ENCODE measurements around the gene PXYLP1. TPM values are rescaled to one million over a fixed set of nuclear protein-coding genes. Genes with fewer than 3 reads are reported as not detected.

PXYLP1 gene
- polyA plus RNA-seq, 1 donor from 2014 or later, result 109 TPM

- TF ChIP-seq CTCF (IDR thresholded peaks at IDR 0.05; ENCODE audit: poor library complexity, severe bottlenecking) (no peak), SMC3 (conservative IDR thresholded peaks at IDR 0.05; ENCODE audit: poor library complexity) (no peak), RAD21 (conservative IDR thresholded peaks at IDR 0.05) (no peak), POLR2AphosphoS5 (IDR thresholded peaks at IDR 0.05) (no peak), EZH2 (IDR thresholded peaks at IDR 0.05; ENCODE audit: borderline replicate concordance, insufficient read depth, low read length, poor library complexity, severe bottlenecking) (no peak), TAF1 (IDR thresholded peaks at IDR 0.05; ENCODE audit: low read depth) (no peak), EP300 (conservative IDR thresholded peaks at IDR 0.05; ENCODE audit: poor library complexity, severe bottlenecking) (no peak), MXI1 (conservative IDR thresholded peaks at IDR 0.05; ENCODE audit: poor library complexity, severe bottlenecking) (no peak)
- TF ChIP-seq, protein P1, sequence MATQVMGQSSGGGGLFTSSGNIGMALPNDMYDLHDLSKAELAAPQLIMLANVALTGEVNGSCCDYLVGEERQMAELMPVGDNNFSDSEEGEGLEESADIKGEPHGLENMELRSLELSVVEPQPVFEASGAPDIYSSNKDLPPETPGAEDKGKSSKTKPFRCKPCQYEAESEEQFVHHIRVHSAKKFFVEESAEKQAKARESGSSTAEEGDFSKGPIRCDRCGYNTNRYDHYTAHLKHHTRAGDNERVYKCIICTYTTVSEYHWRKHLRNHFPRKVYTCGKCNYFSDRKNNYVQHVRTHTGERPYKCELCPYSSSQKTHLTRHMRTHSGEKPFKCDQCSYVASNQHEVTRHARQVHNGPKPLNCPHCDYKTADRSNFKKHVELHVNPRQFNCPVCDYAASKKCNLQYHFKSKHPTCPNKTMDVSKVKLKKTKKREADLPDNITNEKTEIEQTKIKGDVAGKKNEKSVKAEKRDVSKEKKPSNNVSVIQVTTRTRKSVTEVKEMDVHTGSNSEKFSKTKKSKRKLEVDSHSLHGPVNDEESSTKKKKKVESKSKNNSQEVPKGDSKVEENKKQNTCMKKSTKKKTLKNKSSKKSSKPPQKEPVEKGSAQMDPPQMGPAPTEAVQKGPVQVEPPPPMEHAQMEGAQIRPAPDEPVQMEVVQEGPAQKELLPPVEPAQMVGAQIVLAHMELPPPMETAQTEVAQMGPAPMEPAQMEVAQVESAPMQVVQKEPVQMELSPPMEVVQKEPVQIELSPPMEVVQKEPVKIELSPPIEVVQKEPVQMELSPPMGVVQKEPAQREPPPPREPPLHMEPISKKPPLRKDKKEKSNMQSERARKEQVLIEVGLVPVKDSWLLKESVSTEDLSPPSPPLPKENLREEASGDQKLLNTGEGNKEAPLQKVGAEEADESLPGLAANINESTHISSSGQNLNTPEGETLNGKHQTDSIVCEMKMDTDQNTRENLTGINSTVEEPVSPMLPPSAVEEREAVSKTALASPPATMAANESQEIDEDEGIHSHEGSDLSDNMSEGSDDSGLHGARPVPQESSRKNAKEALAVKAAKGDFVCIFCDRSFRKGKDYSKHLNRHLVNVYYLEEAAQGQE (IDR thresholded peaks at IDR 0.05; ENCODE audit: borderline replicate concordance), result no peak
- H3K9me3 ChIP-seq (ENCODE audit: low read length), result no peaks in the 10 kb centered on the region
- no peaks in the 10 kb centered on the region for H3K36me3 ChIP-seq (ENCODE audit: insufficient read depth, low read length)
- H3K9me2 ChIP-seq (ENCODE audit: insufficient read depth, low read length), result no peaks in the 10 kb centered on the region
- H2AFZ ChIP-seq (ENCODE audit: low read depth, low read length), result no peak overlapping the region
- H3K4me3 ChIP-seq (ENCODE audit: low read length), result no peak overlapping the region
- H3K27ac ChIP-seq (ENCODE audit: low read length), result no peak overlapping the region
- H4K20me1 ChIP-seq (ENCODE audit: insufficient read depth), result no peaks in the 10 kb centered on the region
- H3K27me3 ChIP-seq (ENCODE audit: insufficient read depth, low read depth, low read length), result no peaks in the 10 kb centered on the region
- no peak overlapping the region for H3K9ac ChIP-seq (ENCODE audit: low read length)
- H3K79me2 ChIP-seq (replicated peaks; ENCODE audit: insufficient read depth, low read length), result no peaks in the 10 kb centered on the region
- no peak overlapping the region for H3K4me2 ChIP-seq (ENCODE audit: low read length)
- no peaks in the 10 kb centered on the region for H3F3A ChIP-seq (ENCODE audit: insufficient read depth, low read length, poor library complexity, severe bottlenecking)
These were observed 95.0 kb downstream of the PXYLP1 start for GRCh38 chr3:141326626-141327025.

DNA sequence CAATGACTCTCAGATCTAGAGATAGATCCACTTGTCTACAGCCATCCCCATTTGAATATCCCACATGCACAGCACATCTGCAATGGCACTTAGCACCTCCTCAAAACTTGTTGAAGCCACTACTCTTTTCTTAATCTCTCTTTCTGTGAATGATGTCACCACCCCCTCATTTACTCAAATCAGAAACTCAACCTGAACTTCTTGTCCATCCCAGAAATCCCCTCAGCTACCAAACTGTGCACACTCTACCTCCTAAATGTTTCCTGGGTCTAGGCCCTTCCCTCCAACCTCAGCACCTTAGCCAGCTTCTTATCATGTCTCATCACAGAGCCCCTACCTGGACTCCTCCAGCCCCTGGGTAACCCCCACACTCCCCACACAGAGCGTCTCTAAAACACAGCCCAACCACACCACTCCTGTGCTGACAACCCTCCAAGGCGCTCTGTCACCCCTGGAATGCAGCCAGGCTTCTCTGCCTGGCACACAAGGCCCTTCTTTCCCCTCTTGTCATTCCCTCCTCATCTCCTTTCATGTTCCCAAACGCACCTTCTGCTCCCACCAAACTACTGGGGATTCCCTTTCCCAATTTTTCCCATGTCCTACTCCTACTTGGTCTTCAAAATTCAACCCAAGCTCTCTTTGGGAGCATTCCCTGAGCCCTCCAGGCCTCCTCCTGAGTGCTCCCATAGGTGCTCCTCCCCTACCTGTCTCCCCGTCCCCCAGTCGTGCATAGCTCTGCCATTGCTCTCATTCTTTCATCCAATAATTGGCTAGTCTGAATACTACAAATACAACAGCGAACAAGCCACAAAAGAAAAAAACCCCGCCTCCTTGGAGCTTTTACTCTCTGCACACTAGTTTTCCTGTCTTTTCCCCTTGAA, 96.9 kb downstream of the PXYLP1 start:
- Histone ChIP-seq H3F3A (ENCODE audit: insufficient read depth, low read length, poor library complexity, severe bottlenecking) (no peaks in the 10 kb centered on the region), H3K4me3 (ENCODE audit: low read length) (no peak overlapping the region), H3K36me3 (ENCODE audit: insufficient read depth, low read length) (no peaks in the 10 kb centered on the region), H3K9ac (ENCODE audit: low read length) (no peak overlapping the region), H4K20me1 (ENCODE audit: insufficient read depth) (no peaks in the 10 kb centered on the region), H2AFZ (ENCODE audit: low read depth, low read length) (no peak overlapping the region), H3K4me2 (ENCODE audit: low read length) (no peak overlapping the region), H3K27me3 (ENCODE audit: insufficient read depth, low read depth, low read length) (no peaks in the 10 kb centered on the region), H3K9me3 (ENCODE audit: low read length) (no peaks in the 10 kb centered on the region), H3K9me2 (ENCODE audit: insufficient read depth, low read length) (no peaks in the 10 kb centered on the region), H3K27ac (ENCODE audit: low read length) (no peak overlapping the region), H3K79me2 (replicated peaks; ENCODE audit: insufficient read depth, low read length) (no peaks in the 10 kb centered on the region)
- TF ChIP-seq POLR2AphosphoS5 (IDR thresholded peaks at IDR 0.05) (no peak), MXI1 (conservative IDR thresholded peaks at IDR 0.05; ENCODE audit: poor library complexity, severe bottlenecking) (no peak), SMC3 (conservative IDR thresholded peaks at IDR 0.05; ENCODE audit: poor library complexity) (no peak), CTCF (IDR thresholded peaks at IDR 0.05; ENCODE audit: poor library complexity, severe bottlenecking) (no peak), TAF1 (IDR thresholded peaks at IDR 0.05; ENCODE audit: low read depth) (no peak)
- TF ChIP-seq, protein P1 (IDR thresholded peaks at IDR 0.05; ENCODE audit: borderline replicate concordance), result no peak

Measured in neural cell (in vitro differentiated cells).